HG02678 (cell line): ENCODE measurements around the gene GPR52.

Source experiments
- ATAC-seq: cut with Tn5 transposase; IDR thresholded peaks from one replicate; pipeline ENCODE4 v1.9.1; 2021; ENCODE audit warnings: mild to moderate bottlenecking, moderate library complexity; ENCODE audit not compliant: unreplicated experiment

Gene GPR52

DNA sequence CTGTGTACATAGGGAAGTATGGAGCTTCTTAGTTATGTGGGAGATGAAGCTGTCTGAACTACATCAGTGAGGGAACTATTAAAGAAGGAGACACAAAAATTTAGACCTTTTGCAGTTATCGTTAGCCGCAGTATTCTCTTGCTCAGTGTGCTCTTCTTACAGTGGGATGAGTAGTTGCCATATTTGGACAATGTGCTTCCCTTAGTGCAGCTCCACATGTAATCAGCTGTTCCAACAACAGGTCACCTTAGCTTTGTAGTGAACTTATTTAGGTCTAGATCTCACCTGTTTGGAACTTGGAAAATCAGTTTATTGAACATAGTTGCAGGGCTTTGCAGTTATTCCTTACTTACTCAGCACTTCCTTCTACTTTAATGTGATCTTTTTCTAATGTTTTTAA lies 18.1 kb downstream of the GPR52 start:
- no peak for ATAC-seq

DNA sequence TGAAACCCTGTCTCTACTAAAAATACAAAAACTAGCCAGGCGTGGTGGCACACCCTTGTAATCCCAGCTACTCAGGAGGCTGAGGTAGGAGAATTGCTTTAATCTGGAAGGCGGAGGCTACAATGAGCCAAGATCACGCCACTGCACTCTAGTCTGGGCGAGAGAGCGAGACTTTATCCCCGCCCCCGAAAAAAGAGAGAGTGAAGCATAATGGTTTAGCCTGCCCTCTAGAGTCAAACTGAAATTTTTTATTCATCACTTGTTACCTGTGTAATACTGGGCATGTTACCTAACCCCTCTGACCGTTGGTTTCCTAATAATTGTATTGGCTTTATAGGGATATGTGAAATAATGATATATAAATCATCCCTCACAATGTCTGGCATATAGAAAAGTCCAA lies 18.8 kb downstream of the GPR52 start:
- no peak for ATAC-seq

DNA sequence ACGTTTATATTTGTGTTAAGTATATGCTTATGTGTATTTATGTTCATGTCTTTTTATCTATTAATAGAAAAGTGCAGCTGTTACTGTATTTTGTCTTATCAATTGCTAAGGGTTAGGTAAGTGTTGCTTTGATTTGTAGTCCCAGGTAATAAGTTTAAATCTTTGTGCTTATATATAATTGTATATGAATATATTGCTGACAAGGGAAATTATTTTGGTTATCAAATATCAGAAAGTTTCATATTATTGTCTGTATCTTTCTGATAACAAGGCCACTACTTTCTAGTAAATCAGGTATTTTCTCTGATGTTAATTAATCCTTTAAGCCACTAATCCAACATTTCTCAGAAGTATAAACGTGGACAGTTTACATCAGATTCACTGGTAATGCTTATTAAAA lies 21.3 kb downstream of the GPR52 start:
- no peak for ATAC-seq

DNA sequence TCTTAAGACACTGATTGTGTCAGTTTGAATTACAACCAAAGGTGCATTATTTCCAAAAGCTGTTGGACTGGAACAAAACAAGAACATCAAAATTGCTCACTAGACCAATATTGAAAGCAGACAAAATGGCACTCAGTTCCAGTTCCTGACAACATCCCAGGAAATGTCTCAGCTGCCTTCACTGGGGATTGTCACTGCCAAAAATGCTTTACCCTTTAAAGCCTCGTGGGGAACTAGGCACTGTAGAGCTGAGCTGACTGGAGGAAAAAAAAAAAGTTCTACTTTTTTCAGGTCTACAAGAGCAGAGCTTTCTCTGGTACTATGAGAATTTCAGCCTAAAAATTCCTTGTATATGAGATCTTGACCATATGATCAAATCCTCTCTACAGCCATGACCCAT lies 21.9 kb downstream of the GPR52 start:
- ATAC-seq, result no peak

DNA sequence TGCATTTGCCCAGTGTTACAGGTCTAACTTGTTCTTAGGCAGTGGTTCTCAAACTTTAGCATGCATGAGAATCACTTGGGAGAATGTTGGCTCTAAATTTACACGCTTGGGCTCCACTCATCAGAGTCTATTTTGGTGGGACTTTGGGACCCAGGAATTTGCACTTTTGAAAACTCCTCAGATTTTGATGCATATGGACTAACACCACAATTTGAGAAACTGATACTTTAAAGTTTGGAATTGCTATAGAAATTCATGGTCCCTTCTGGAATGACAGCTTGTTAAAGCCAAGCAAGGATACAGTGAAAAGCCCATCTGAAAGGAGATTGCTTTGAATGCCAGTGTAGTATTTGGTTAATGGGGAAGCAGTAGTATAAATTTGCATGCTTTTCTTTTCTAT lies 31.5 kb downstream of the GPR52 start:
- ATAC-seq, result no peak

DNA sequence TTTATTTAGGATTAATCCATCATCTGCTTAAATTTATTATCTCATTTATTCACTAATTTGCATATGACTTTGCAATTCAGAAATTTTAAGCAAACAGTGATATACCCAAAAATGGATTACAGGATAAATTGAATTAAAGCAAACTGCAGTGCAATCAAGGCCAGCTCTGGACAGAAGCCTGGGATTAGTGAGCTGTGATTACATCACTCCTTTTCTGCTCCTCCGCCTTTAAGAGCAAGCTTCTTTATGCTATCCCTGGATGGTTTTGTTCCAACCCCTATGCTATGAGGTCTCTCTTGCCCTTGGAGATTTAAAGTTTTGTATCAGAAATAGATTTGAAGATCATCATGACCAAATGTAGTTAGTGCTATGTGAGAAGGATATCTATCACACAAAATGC lies 32.6 kb downstream of the GPR52 start:
- ATAC-seq, result no peak

DNA sequence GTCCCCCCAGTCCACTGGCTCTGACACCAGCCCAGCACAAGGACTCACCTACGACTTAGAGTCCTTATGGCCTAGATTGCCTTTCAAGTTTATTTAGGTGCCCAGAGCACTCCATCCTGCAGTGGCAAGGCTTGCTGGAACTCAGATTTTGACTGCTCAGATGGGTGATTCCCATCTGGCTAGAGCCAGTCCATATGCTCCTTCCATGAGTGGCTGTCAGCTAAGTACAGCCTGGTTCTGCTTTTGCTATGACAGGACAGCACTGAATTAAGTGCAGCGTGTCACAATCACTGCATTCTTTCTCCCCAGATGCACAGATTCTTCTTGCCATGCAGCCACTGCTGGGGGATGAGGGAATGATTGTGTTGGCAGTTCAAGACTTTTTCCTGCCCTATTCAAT lies 43.8 kb downstream of the GPR52 start:
- no peak for ATAC-seq

DNA sequence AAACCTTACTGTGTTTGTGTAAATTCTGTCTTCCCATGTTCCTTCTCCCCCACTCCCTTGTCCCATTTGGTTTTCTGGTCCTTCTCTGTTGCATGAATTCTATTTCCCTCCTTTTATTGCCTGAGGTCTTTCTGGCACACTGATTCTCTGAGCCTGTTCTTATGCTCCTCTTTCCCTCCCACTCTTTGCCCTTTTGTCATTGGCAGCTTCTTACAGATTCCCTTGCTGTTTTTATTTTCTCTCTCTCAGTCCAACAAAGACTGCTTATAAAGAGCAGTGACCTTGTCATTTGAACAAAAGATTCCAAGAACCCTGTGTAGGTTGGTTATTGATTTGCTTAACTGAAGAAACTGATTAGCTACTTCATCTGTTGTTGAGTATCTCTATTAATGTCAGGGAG lies 49.7 kb downstream of the GPR52 start:
- no peak for ATAC-seq
